Measurements from ENCODE around the gene TCOF1. TPM values are rescaled to one million over a fixed set of nuclear protein-coding genes. Genes with fewer than 3 reads are reported as not detected.
A peak's percentile ranks its signal among the peaks of the same experiment; 100 is the strongest.

The TCOF1 gene
- total and polyA plus RNA-seq, 2 of the 8 experiments (the other 6 are each of a cell fraction or from before 2014, with no cell fraction given): 35.9 to 170 TPM

DNA sequence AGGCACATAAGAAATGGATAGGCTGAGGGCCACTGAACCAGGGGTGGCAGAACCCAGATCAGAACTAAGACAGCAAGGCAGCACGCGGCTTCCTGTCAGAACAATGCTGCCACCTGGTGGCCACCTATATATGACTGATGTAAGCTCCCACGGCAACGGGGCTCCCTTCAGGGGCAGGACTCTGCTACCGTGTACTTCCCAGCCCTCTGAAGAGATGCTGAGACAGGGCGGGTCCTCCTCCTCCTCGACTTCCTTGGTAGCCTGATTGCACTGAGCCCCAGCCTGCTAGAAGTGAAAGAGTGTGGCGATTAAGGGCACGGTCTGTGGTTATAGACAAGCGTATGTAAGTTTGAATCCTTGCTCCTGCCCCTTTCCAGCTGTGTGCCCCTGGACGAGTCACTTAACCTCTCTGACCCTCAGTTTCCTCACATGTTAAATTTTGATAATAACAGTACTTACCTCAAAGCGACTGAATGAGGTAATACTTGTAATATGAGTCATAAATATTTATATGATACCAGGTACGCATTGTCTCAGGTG is 78.7 kb downstream of the TCOF1 start (continued):
- TF ChIP-seq RXRA (IDR thresholded peaks at IDR 0.05; ENCODE audit: insufficient read depth, low read depth, low read length) (no peak), BACH1 (IDR thresholded peaks at IDR 0.05; ENCODE audit: low read length) (no peak), TAF1 (IDR thresholded peaks at IDR 0.05; ENCODE audit: low read depth, low read length) (no peak), RAD21 (IDR thresholded peaks at IDR 0.05 in 1 of 2, conservative IDR thresholded peaks at IDR 0.05 in 1 of 2; ENCODE audit: low read depth in 2 of 2, low read length in 2 of 2) (peak; percentile 88 to 90), HDAC2 (IDR thresholded peaks at IDR 0.05; ENCODE audit: borderline replicate concordance in 1 of 2, low read depth in 2 of 2, low read length in 2 of 2) (peak in 1 of 2 experiments; percentile 38; a peak in 1 of 4 replicates), RFX5 (IDR thresholded peaks at IDR 0.05; ENCODE audit: borderline replicate concordance, low read depth, low read length) (peak; percentile 80; the same call in 1 of the 2 replicates), SP2 (IDR thresholded peaks at IDR 0.05; ENCODE audit: low read length) (no peak), POU5F1 (IDR thresholded peaks at IDR 0.05; ENCODE audit: low read depth, low read length) (no peak), YY1 (IDR thresholded peaks at IDR 0.05; ENCODE audit: low read depth, low read length) (peak; percentile 14; the same call in 1 of the 2 replicates), CREB1 (IDR thresholded peaks at IDR 0.05) (0 out of 2 replicates have a peak, but pooled peaks have one; percentile 41), NRF1 (IDR thresholded peaks at IDR 0.05; ENCODE audit: low read depth, low read length) (no peak)
- TF ChIP-seq, protein P1, sequence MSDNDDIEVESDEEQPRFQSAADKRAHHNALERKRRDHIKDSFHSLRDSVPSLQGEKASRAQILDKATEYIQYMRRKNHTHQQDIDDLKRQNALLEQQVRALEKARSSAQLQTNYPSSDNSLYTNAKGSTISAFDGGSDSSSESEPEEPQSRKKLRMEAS (IDR thresholded peaks at IDR 0.05): peak; percentile 96
- TF ChIP-seq, protein P2, sequence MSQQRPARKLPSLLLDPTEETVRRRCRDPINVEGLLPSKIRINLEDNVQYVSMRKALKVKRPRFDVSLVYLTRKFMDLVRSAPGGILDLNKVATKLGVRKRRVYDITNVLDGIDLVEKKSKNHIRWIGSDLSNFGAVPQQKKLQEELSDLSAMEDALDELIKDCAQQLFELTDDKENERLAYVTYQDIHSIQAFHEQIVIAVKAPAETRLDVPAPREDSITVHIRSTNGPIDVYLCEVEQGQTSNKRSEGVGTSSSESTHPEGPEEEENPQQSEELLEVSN (IDR thresholded peaks at IDR 0.05): peak; percentile 30; the same call in 1 of the 2 replicates
